Subcutaneous adipose tissue (tissue), 4 donors: Measurements from ENCODE around the gene PALD1. TPM values are rescaled to one million over a fixed set of nuclear protein-coding genes. Genes with fewer than 3 reads are reported as not detected.

Source experiments
- CTCF ChIP-seq: fragments of 450-650 bp; IDR thresholded peaks from one replicate; pipeline ENCODE4 v1.5.1; 2016; ENCODE audit warnings: low read depth, mild to moderate bottlenecking, control low read depth, antibody characterized with exemption, moderate library complexity
- total RNA-seq, 4 donors: library from RNA; depleted of rRNA; stranded (reverse); fragments of >200 nt; gene quantifications; one replicate each; pipeline ENCODE4 v1.1.0, GENCODE V29; 2016

PALD1 gene
- total RNA-seq, 4 donors from 2014 or later: 1.0 to 4.5 (median 2.9) TPM

- no peak for TF ChIP-seq CTCF
Measured at GRCh38 chr10:70579234-70580002, 100.9 kb downstream of the PALD1 start.

GRCh38 chr10:70582793-70583668 lies 104.5 kb downstream of the PALD1 start:
- no peak for TF ChIP-seq CTCF

- no peak for TF ChIP-seq CTCF
Measured at GRCh38 chr10:70583669-70584037, 105.1 kb downstream of the PALD1 start.

- TF ChIP-seq CTCF: no peak
Measured at GRCh38 chr10:70584366-70584765, 105.8 kb downstream of the PALD1 start.

- TF ChIP-seq CTCF: no peak
Measured at GRCh38 chr10:70584909-70585544, 106.5 kb downstream of the PALD1 start.

- TF ChIP-seq CTCF: no peak
Measured at GRCh38 chr10:70585578-70586169, 107.1 kb downstream of the PALD1 start.
